SK-MEL-5 (cell line): ENCODE results near the gene HACD2. TPM values are rescaled to one million over a fixed set of nuclear protein-coding genes. Genes with fewer than 3 reads are reported as not detected.
"Not testable (repeated sequence)": the region's sequence is repeated elsewhere in the genome, so short reads cannot be mapped to it uniquely, and the experiment has no call there.

ENCODE experiments used
- DNase-seq: peaks from one replicate; pipeline ENCODE4 v3.0.0-alpha.2; 2016; ENCODE audit warnings: low read depth, low spot score
- in situ Hi-C: cut with HindIII; loops from 2 replicates; pipeline ENCODE4 v1.10.0; 2016; ENCODE audit warnings: low sequenced_read_pairs, high pct_unique_total_duplicates, low pct_unique_long_range_greater_than_20kb
- total RNA-seq: library from RNA; depleted of rRNA; stranded (reverse); fragments of >200 nt; shearing (Covaris generic); gene quantifications from 2 replicates; pipeline ENCODE4 v1.2.3, GENCODE V29; 2014

The HACD2 gene
- total RNA-seq, 1 experiment from 2014 or later, result 13.7 TPM

DNA sequence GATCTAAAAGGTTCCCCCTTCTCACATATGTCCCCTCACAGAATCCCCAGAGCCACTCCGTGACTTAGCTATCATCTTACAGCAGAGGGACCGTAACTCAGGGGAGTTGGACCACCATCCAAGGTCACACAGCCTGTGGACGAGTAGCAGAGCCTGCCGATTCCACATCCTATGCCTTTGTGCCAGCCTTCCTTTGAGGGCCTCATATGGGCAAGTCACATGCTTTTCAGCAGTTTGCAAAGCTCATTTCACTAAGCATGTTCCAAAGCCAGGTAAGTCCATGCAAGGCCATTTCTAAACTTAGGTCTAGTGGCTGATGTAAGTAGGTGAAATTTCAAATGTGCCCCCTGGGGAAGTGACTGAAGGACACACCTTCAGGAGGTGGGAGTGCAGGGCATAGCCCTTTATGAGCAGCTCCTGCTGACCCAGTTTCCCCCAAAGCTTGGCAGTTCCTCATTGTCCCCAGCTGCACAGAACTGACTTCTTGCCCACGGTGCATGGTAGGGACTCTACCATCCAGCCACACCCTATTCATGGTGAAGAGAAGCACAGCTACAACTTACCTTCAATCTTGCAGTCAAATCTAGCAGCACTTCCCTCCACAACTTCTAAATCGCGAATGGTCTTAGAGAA is 33.3 kb upstream of the HACD2 start:
- DNase-seq, result no peak
- in situ Hi-C loops, result no loop called here

- in situ Hi-C loops, result no loop called here
- DNase-seq, result no peak
Observed at GRCh38 chr3:123616593-123616992, 31.7 kb upstream of the HACD2 start.

GRCh38 chr3:123613543-123613942 is 28.7 kb upstream of the HACD2 start:
- no peak for DNase-seq
- in situ Hi-C loops, result no loop called here

GRCh38 chr3:123611674-123612073 is 26.8 kb upstream of the HACD2 start:
- in situ Hi-C loops, DNase-seq: not testable (repeated sequence)

- in situ Hi-C loops, result no loop called here
- DNase-seq, result no peak
Observed at GRCh38 chr3:123611082-123611481, 26.2 kb upstream of the HACD2 start.

DNA sequence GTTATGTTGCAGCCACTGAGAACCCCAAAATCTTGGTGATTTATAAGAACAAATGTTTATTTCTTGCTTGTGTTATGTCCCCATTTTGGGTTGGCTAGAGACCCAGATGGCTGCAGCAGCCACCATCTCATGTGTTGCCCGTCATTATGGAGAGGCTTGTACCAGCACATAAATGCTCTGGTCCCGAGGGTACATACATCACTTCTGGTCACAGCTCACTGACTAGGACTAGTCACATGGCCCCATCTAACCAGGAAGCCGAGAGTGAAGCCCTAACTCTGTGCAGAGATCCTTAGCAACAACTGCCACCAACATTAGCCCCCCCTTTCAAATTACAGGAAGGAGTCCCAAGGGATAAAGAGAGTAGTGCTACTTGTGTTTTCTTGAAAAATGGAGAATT is 25.5 kb upstream of the HACD2 start:
- peak; percentile 11 for DNase-seq
- in situ Hi-C loops, result no loop called here

- in situ Hi-C loops, result no loop called here
- DNase-seq, result no peak
Observed at GRCh38 chr3:123609063-123609462, 24.2 kb upstream of the HACD2 start.

- no peak for DNase-seq
- in situ Hi-C loops, result no loop called here
Observed at GRCh38 chr3:123608263-123608937, 23.5 kb upstream of the HACD2 start.

- in situ Hi-C loops, result no loop called here
- no peak for DNase-seq
Observed at GRCh38 chr3:123606527-123606926, 21.7 kb upstream of the HACD2 start.

- in situ Hi-C loops, result no loop called here
- DNase-seq, result peak; percentile 46
Observed at GRCh38 chr3:123605789-123606234, 21.0 kb upstream of the HACD2 start.

- in situ Hi-C loops, DNase-seq: not testable (repeated sequence)
Observed at GRCh38 chr3:123603153-123603552, 18.3 kb upstream of the HACD2 start.

DNA sequence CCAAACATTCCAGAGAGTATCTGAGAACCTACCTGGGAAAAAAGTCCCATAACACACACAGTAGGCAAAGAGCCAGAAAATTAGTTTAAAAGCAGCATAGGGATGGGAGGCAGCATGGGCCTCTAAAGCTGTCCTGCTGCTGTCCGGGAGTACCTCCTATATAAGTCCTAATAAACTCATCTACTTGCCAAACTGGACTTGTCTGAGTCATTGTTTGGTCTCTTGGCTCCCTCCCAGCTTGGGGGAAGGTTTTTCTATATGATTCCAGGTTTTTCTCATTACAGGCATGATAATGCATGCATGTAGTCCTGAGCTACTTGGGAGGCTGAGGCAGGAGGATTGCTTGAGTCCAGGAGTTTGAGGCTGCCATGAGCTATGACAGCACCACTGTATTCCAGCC is 17.5 kb upstream of the HACD2 start:
- in situ Hi-C loops, result no loop called here
- no peak for DNase-seq

DNA sequence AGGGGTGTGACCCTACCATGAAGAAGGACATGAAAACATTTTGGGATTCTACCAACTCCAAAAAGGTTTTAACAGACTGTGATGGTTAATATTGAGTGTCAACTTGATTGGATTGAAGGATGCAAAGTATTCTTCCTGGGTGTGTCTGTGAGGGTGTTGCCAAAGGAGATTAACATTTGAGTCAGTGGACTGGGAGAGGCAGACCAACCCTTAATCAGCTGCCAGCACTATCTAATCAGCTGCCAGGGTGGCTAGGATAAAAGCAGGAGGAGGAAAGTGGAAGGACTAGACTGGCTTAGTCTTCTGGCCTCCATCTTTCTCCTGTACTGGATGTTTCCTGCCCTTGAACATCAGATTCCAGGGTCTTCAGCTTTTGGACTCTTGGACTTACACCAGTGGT is 16.0 kb upstream of the HACD2 start:
- DNase-seq, in situ Hi-C loops: not testable (repeated sequence)

GRCh38 chr3:123597561-123597960 is 12.7 kb upstream of the HACD2 start:
- in situ Hi-C loops, result no loop called here

GRCh38 chr3:123595396-123596180 is 10.7 kb upstream of the HACD2 start:
- in situ Hi-C loops, result no loop called here
- DNase-seq, result no peak

More at GRCh38 chr3:123597561-123597960, 12.7 kb upstream of the HACD2 start:
- DNase-seq, result no peak

DNA sequence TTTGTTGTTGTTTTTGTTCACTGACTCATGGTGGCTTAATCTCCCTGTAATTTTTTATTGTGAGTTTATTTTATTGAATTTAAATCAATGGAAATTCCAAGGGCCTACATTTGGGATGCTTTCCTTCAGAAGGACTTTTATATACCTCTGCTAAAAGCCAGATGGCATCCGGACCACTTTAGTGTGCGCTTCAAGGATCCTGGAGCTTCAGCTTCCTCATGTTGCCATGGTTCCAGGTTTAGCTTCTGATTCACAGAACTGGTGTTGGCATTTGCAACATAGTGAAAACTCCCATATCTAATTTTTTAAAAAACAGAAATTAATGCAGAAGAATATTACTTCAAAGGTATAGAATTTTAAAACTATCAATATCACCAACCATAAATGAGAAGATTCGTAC is 8.5 kb upstream of the HACD2 start:
- in situ Hi-C loops, result no loop called here
- DNase-seq, result no peak

GRCh38 chr3:123590685-123591450 is 6.0 kb upstream of the HACD2 start:
- DNase-seq, result no peak
- in situ Hi-C loops, result no loop called here

GRCh38 chr3:123587401-123587800 is 2.5 kb upstream of the HACD2 start:
- in situ Hi-C loops, result no loop called here
- DNase-seq, result no peak
